ENCODE measurements around the gene KSR1. TPM values are rescaled to one million over a fixed set of nuclear protein-coding genes. Genes with fewer than 3 reads are reported as not detected.

Gene KSR1
- total and polyA plus RNA-seq, 2 experiments from 2014 or later = 7.8 to 53.2 TPM

GRCh38 chr17:27423651-27424050 is 32.6 kb upstream of the KSR1 start (continued):
- no peak for TF ChIP-seq ETS1 (IDR thresholded peaks at IDR 0.05)
- TF ChIP-seq ZNF331 (CRISPR knock-in tag; IDR thresholded peaks at IDR 0.05; ENCODE audit: low read depth) = no peak

DNA sequence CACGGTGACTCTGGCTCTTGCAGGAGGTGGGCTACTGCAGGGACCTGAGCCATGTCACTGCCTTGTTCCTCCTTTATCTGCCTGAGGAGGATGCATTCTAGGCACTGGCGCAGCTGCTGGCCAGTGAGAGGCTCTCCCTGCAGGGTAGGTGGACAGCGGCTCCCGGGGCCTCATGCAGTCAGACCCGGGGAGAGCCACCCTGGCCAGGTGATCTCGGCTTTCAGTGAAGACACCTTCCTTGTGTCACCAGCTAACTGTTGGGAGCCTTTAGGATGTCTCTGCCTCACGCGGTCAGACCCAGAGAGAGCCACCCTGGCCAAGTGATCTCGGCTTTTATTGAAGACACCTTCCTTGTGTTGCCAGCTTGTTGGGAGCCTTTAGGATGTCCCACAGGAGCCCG is 31.7 kb upstream of the KSR1 start:
- Histone ChIP-seq H3K4me1 (ENCODE audit: insufficient read depth) (no peaks in the 10 kb centered on the region), H3K36me3 (ENCODE audit: insufficient read depth) (no peaks in the 10 kb centered on the region), H4K20me1 (replicated peaks; ENCODE audit: insufficient read depth) (no peaks in the 10 kb centered on the region), H3K27ac (ENCODE audit: low read depth) (no peak overlapping the region), H3F3A (replicated peaks; ENCODE audit: low read depth) (no peaks in the 10 kb centered on the region), H3K27me3 (ENCODE audit: insufficient read depth) (no peaks in the 10 kb centered on the region), H3K9me2 (ENCODE audit: insufficient read depth) (no peaks in the 10 kb centered on the region), H3K4me2 (no peak overlapping the region), H3K79me2 (replicated peaks; ENCODE audit: insufficient read depth) (no peaks in the 10 kb centered on the region), H2AFZ (no peak overlapping the region), H3K4me3 (no peak overlapping the region)
- no peak overlapping the region for H3K4me3 Mint-ChIP-seq
- ATAC-seq = no peak
- H3K4me1 Mint-ChIP-seq = no peaks in the 10 kb centered on the region
- DNase-seq (ENCODE audit: low spot score) = no peak
- H3K9me3 Mint-ChIP-seq = peaks cover 7% of the 10 kb centered on the region; the same call in 2 of the 3 replicates
- H3K36me3 Mint-ChIP-seq (ENCODE audit: low read depth) = no peaks in the 10 kb centered on the region
- peaks cover 2% of the 10 kb centered on the region for H3K27me3 Mint-ChIP-seq (ENCODE audit: insufficient read depth, low read depth, poor library complexity)
- no peak overlapping the region for H3K27ac Mint-ChIP-seq
- TF ChIP-seq ZNF462 (CRISPR knock-in tag; IDR thresholded peaks at IDR 0.05) (no peak), ETS1 (IDR thresholded peaks at IDR 0.05) (no peak), EZH2 (IDR thresholded peaks at IDR 0.05; ENCODE audit: low read depth, unreplicated experiment) (no peak)
